A549 treated with RU486 at 1 μM for 4 hours (cell line): ENCODE measurements around the gene MEI4. TPM values are rescaled to one million over a fixed set of nuclear protein-coding genes. Genes with fewer than 3 reads are reported as not detected.

Source experiments
- total RNA-seq: library from RNA; stranded (reverse); fragments of 200-300 nt; extraction: Qiagen RNA extraction; gene quantifications from 5 replicates; pipeline ENCODE4 v1.2.3, GENCODE V29; 2022; ENCODE audit warnings: low read depth

MEI4 gene
- total RNA-seq: not detected in 5 replicates

GRCh38 chr6:77652739-77653138 is at the start of gene MEI4:
TSS of gene MEI4 (plus strand) at chr6:77653039. CDS start at chr6:77690672, 37,633 bp downstream.

Other genes with a start within 250 kb of the MEI4 start
- gene HTR1B, start 189.5 kb upstream of the MEI4 start, total RNA-seq: 0.07 to 0.09 TPM in 2 of 5 replicates, not detected in the others